ENCODE results near the gene DLGAP1. TPM values are rescaled to one million over a fixed set of nuclear protein-coding genes. Genes with fewer than 3 reads are reported as not detected.
A peak's percentile ranks its signal among the peaks of the same experiment; 100 is the strongest.

Gene DLGAP1
- total RNA-seq, 1 experiment from 2014 or later: 23.2 TPM

DNA sequence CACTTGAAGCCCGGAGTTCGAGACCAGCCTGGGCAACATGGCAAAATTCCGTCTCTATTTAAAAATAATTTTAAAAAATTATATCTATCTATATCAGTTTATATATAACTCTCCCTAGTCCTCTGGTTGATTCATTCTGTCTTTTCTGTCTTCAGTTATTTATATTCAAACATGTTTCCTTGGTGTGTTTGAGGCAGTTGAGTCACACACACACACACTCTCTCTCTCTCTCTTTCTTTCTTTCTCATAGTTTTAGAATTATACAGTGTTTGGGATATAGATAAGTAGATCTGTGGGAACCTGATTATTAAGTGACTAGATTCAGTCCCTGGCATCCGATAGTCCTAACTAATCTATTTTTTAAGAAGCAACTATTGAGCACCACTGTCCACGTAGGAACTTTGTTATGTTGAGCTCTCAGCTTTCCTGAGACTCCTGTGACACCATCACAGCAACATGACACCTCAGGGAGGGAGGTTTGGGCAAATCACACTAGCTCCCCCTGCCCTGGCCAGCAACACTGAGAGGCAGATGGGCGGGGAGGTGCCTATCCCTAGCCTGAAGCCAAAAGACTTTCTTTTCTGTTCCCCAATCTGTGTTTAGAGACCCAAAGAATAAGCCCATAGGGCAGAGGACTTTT, 482.7 kb downstream of the DLGAP1 start:
- Histone ChIP-seq H3K27ac (ENCODE audit: insufficient read length, low read depth, low read length) (no peak overlapping the region), H3K23ac (ENCODE audit: insufficient read length, low read depth, low read length) (no peak overlapping the region), H3K23me2 (ENCODE audit: insufficient read length, low read depth, low read length, poor library complexity, severe bottlenecking) (no peaks in the 10 kb centered on the region), H3T11ph (ENCODE audit: low read length) (no peak overlapping the region), H2BK20ac (ENCODE audit: low read depth, low read length, poor library complexity, severe bottlenecking) (no peak overlapping the region), H3K18ac (ENCODE audit: insufficient read length, low read depth, low read length) (no peak overlapping the region), H4K91ac (ENCODE audit: insufficient read length, low read depth, low read length) (no peak overlapping the region), H3K4me2 (ENCODE audit: insufficient read depth, insufficient read length, low read length) (no peak overlapping the region), H2BK15ac (ENCODE audit: low read depth, low read length) (no peak overlapping the region), H3K4ac (ENCODE audit: low read depth, low read length) (no peak overlapping the region), H2BK5ac (ENCODE audit: insufficient read length, low read length) (no peak overlapping the region), H2AFZ (ENCODE audit: low read length) (no peak overlapping the region), H4K8ac (replicated peaks; ENCODE audit: insufficient read length, low read depth, low read length) (no peak overlapping the region), H3K9me3 (ENCODE audit: control insufficient read depth, low read depth, low read length) (no peaks in the 10 kb centered on the region), H2BK120ac (ENCODE audit: low read depth, low read length, poor library complexity, severe bottlenecking) (no peak overlapping the region), H3K79me2 (ENCODE audit: insufficient read depth, low read length) (no peaks in the 10 kb centered on the region), H3K14ac (ENCODE audit: insufficient read depth, low read length) (no peak overlapping the region), H2AK5ac (ENCODE audit: insufficient read length, low read length) (no peak overlapping the region), H3K9ac (ENCODE audit: extremely low read depth, insufficient read length, low read length) (no peak overlapping the region), H4K5ac (ENCODE audit: insufficient read length, low read depth, low read length) (no peak overlapping the region), H3K56ac (ENCODE audit: insufficient read length, low read depth, low read length) (no peak overlapping the region), H4K20me1 (ENCODE audit: control insufficient read depth, insufficient read depth, insufficient read length) (no peaks in the 10 kb centered on the region), H2BK12ac (ENCODE audit: insufficient read length, low read depth, low read length) (no peak overlapping the region), H3K4me1 (ENCODE audit: insufficient read depth, low read length) (peaks cover 3% of the 10 kb centered on the region; the same call in 1 of the 2 replicates), H3K27me3 (ENCODE audit: insufficient read depth, low read length) (no peaks in the 10 kb centered on the region), H3K79me1 (ENCODE audit: insufficient read depth, low read depth, low read length, poor library complexity, severe bottlenecking) (no peaks in the 10 kb centered on the region)
- peak overlapping the region in 1 of 3 experiments; percentile 30; a peak in 1 of 7 replicates for H3K27ac Mint-ChIP-seq
- DNase-seq: peak; percentile 83
- no peaks in the 10 kb centered on the region for H3K9me3 Mint-ChIP-seq
- WGBS (ENCODE audit: extremely low coverage, insufficient read length, low lambda C conversion rate): no CpG with 5 or more reads among the region's 6 CpGs
- H3K27me3 Mint-ChIP-seq (ENCODE audit: low read depth): no peaks in the 10 kb centered on the region
- TF ChIP-seq, protein P1, sequence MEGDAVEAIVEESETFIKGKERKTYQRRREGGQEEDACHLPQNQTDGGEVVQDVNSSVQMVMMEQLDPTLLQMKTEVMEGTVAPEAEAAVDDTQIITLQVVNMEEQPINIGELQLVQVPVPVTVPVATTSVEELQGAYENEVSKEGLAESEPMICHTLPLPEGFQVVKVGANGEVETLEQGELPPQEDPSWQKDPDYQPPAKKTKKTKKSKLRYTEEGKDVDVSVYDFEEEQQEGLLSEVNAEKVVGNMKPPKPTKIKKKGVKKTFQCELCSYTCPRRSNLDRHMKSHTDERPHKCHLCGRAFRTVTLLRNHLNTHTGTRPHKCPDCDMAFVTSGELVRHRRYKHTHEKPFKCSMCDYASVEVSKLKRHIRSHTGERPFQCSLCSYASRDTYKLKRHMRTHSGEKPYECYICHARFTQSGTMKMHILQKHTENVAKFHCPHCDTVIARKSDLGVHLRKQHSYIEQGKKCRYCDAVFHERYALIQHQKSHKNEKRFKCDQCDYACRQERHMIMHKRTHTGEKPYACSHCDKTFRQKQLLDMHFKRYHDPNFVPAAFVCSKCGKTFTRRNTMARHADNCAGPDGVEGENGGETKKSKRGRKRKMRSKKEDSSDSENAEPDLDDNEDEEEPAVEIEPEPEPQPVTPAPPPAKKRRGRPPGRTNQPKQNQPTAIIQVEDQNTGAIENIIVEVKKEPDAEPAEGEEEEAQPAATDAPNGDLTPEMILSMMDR (conservative IDR thresholded peaks at IDR 0.05): 0 out of 3 replicates have a peak, but pooled peaks have one; percentile 16
- H3K36me3 Mint-ChIP-seq (ENCODE audit: insufficient read depth in 1 of 3, low read depth in 3 of 3): no peaks in the 10 kb centered on the region
- H3K4me1 Mint-ChIP-seq: peaks cover 17 to 27% of the 10 kb centered on the region in 2 experiments
- H3K4me3 Mint-ChIP-seq: no peak overlapping the region
